HepG2 (cell line): Measurements from ENCODE around the gene MTHFD1. TPM values are rescaled to one million over a fixed set of nuclear protein-coding genes. Genes with fewer than 3 reads are reported as not detected.
A peak's percentile ranks its signal among the peaks of the same experiment; 100 is the strongest.

Source experiments
- AHDC1 ChIP-seq: sonication (generic); formaldehyde crosslinking; IDR thresholded peaks from 2 replicates; pipeline ENCODE4 v1.5.1; 2020; ENCODE audit warnings: mild to moderate bottlenecking, missing genetic modification reagents, borderline replicate concordance
- BORCS8-MEF2B ChIP-seq: sonication (generic); formaldehyde crosslinking; IDR thresholded peaks from 2 replicates; pipeline ENCODE4 v1.8.0; 2022; ENCODE audit warnings: mild to moderate bottlenecking, missing genetic modification reagents
- IRF1 ChIP-seq: sonication (generic); formaldehyde crosslinking; IDR thresholded peaks from 2 replicates; pipeline ENCODE4 v1.4.0; 2020; ENCODE audit warnings: low read depth, mild to moderate bottlenecking, missing genetic modification reagents
- KDM5A ChIP-seq: fragments of 200-600 bp; sonication (generic); IDR thresholded peaks from 2 replicates; pipeline ENCODE4 v1.7.0; 2018; ENCODE audit warnings: antibody characterized with exemption, mild to moderate bottlenecking, low read length, borderline replicate concordance
- KLF16 ChIP-seq, 2 experiments: sonication (generic) in 1 of 2; formaldehyde crosslinking in 1 of 2; IDR thresholded peaks; 2 replicates each; pipeline versions ENCODE4 v1.6.1 to v1.8.0; 2016 to 2023; ENCODE audit warnings: missing genetic modification reagents in 2 of 2, missing compliant biosample characterization in 1 of 2
- MEIS1 ChIP-seq: sonication (generic); formaldehyde crosslinking; IDR thresholded peaks from 2 replicates; pipeline ENCODE4 v1.9.0; 2021; ENCODE audit warnings: mild to moderate bottlenecking, missing genetic modification reagents, moderate library complexity, borderline replicate concordance
- NCOA1 ChIP-seq: sonication (generic); formaldehyde crosslinking; IDR thresholded peaks from 2 replicates; pipeline ENCODE4 v1.9.0; 2021; ENCODE audit warnings: missing genetic modification reagents
- POGZ ChIP-seq: sonication (generic); formaldehyde crosslinking; IDR thresholded peaks from 2 replicates; pipeline ENCODE4 v1.4.0; 2020; ENCODE audit warnings: mild to moderate bottlenecking, missing genetic modification reagents
- PRMT3 ChIP-seq: sonication (generic); formaldehyde crosslinking; IDR thresholded peaks from 2 replicates; pipeline ENCODE4 v1.8.1; 2022; ENCODE audit warnings: low read depth, mild to moderate bottlenecking, moderate library complexity, missing genetic modification reagents, borderline replicate concordance
- RNF2 ChIP-seq: fragments of 450-650 bp; conservative IDR thresholded peaks from 2 replicates; pipeline ENCODE4 v1.6.1; 2016; ENCODE audit warnings: low read depth
- SNAPC5 ChIP-seq: sonication (generic); formaldehyde crosslinking; IDR thresholded peaks from 2 replicates; pipeline ENCODE4 v1.8.1; 2023; ENCODE audit warnings: mild to moderate bottlenecking, missing genetic modification reagents, borderline replicate concordance
- SPEN ChIP-seq: sonication (generic); formaldehyde crosslinking; IDR thresholded peaks from 2 replicates; pipeline ENCODE4 v1.5.1; 2020; ENCODE audit warnings: low read depth, mild to moderate bottlenecking, missing genetic modification reagents
- SUZ12 ChIP-seq: fragments of 150-350 bp; IDR thresholded peaks from 2 replicates; pipeline ENCODE4 v1.6.1; 2014; ENCODE audit warnings: low read depth, low read length
- THAP11 ChIP-seq: IDR thresholded peaks from 2 replicates; pipeline ENCODE4 v1.6.1; 2016; ENCODE audit warnings: missing biosample characterization, missing genetic modification reagents
- ZBTB38 ChIP-seq: sonication (generic); formaldehyde crosslinking; IDR thresholded peaks from 2 replicates; pipeline ENCODE4 v1.5.1; 2020; ENCODE audit warnings: mild to moderate bottlenecking, missing genetic modification reagents
- ZNF136 ChIP-seq: sonication (generic); formaldehyde crosslinking; IDR thresholded peaks from 2 replicates; pipeline ENCODE4 v1.8.1; 2022; ENCODE audit warnings: low read depth, mild to moderate bottlenecking, moderate library complexity, missing genetic modification reagents
- ZNF143 ChIP-seq: sonication (generic); formaldehyde crosslinking; IDR thresholded peaks from 2 replicates; pipeline ENCODE4 v1.4.0; 2020; ENCODE audit warnings: missing genetic modification reagents
- ZNF160 ChIP-seq: sonication (generic); formaldehyde crosslinking; IDR thresholded peaks from 2 replicates; pipeline ENCODE4 v1.8.0; 2022; ENCODE audit warnings: mild to moderate bottlenecking, inconsistent platforms, missing genetic modification reagents
- ZNF331 ChIP-seq: sonication (generic); formaldehyde crosslinking; IDR thresholded peaks from 2 replicates; pipeline ENCODE4 v1.4.0; 2020; ENCODE audit warnings: missing genetic modification reagents
- ZNF44 ChIP-seq: sonication (generic); formaldehyde crosslinking; IDR thresholded peaks from 2 replicates; pipeline ENCODE4 v1.5.1; 2020; ENCODE audit warnings: mild to moderate bottlenecking, missing genetic modification reagents
- ZNF556 ChIP-seq: sonication (generic); formaldehyde crosslinking; IDR thresholded peaks from 2 replicates; pipeline ENCODE4 v1.4.0; 2020; ENCODE audit warnings: mild to moderate bottlenecking, missing genetic modification reagents, borderline replicate concordance
- ZNF850 ChIP-seq: sonication (generic); formaldehyde crosslinking; conservative IDR thresholded peaks from 2 replicates; pipeline ENCODE4 v1.9.0; 2021; ENCODE audit warnings: mild to moderate bottlenecking, missing genetic modification reagents
- polyA plus RNA-seq, 8 experiments: library from polyadenylated mRNA; depleted of rRNA in 3 of 8; stranded (reverse) in 7 of 8; unstranded in 1 of 8; fragments of >200 nt; fragmentation: Illumina TruSeq in 4 of 8; extraction: Trizol in 4 of 8; gene quantifications; 2 replicates each; pipeline versions ENCODE4 v1.2.1 to v1.2.3, GENCODE V29; 2011 to 2016; ENCODE audit warnings: low read depth in 4 of 8, missing spikeins in 1 of 8, mixed read lengths in 1 of 8; ENCODE audit not compliant: insufficient read depth in 1 of 8
- total RNA-seq, 5 experiments: library from RNA; depleted of rRNA; stranded (reverse); fragments of >200 nt; fragmentation: Illumina TruSeq; extraction: Trizol; gene quantifications; 2 replicates each; pipeline ENCODE4 v1.2.3, GENCODE V29; 2016; ENCODE audit warnings: low read depth in 1 of 5
- TF ChIP-seq, protein P1 (sequence below): sonication (generic); formaldehyde crosslinking; IDR thresholded peaks from 2 replicates; pipeline ENCODE4 v1.9.0; 2021; ENCODE audit warnings: missing genetic modification reagents, mild to moderate bottlenecking, borderline replicate concordance

The MTHFD1 gene
- total and polyA plus RNA-seq, 2 of the 13 experiments (the other 11 are each of a cell fraction or from before 2014, with no cell fraction given) = 31.0 to 106 TPM

GRCh38 chr14:64502887-64503433 is 114.8 kb downstream of the MTHFD1 start (continued):
- TF ChIP-seq, protein P1, sequence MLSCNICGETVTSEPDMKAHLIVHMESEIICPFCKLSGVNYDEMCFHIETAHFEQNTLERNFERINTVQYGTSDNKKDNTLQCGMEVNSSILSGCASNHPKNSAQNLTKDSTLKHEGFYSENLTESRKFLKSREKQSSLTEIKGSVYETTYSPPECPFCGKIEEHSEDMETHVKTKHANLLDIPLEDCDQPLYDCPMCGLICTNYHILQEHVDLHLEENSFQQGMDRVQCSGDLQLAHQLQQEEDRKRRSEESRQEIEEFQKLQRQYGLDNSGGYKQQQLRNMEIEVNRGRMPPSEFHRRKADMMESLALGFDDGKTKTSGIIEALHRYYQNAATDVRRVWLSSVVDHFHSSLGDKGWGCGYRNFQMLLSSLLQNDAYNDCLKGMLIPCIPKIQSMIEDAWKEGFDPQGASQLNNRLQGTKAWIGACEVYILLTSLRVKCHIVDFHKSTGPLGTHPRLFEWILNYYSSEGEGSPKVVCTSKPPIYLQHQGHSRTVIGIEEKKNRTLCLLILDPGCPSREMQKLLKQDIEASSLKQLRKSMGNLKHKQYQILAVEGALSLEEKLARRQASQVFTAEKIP = no peak
- TF ChIP-seq ZNF143 (CRISPR knock-in tag) (no peak), RNF2 (no peak), SNAPC5 (no peak), KLF16 (CRISPR knock-in tag; IDR thresholded peaks at IDR 0.05) (no peak; a peak in 1 of 4 replicates), THAP11 (no peak), SUZ12 (no peak), POGZ (CRISPR knock-in tag) (no peak), ZBTB38 (no peak), ZNF331 (no peak), ZNF160 (CRISPR knock-in tag) (no peak), NCOA1 (no peak), BORCS8-MEF2B (CRISPR knock-in tag) (no peak), ZNF556 (CRISPR knock-in tag) (no peak), SPEN (CRISPR knock-in tag) (no peak), KDM5A (peak; percentile 29; the same call in 1 of the 2 replicates), IRF1 (CRISPR knock-in tag) (no peak), ZNF44 (CRISPR knock-in tag) (0 out of 2 replicates have a peak, but pooled peaks have one; percentile 25), ZNF850 (0 out of 2 replicates have a peak, but pooled peaks have one; percentile 21), MEIS1 (CRISPR knock-in tag) (0 out of 2 replicates have a peak, but pooled peaks have one; percentile 13), PRMT3 (CRISPR knock-in tag) (no peak), ZNF136 (CRISPR knock-in tag) (0 out of 2 replicates have a peak, but pooled peaks have one; percentile 39), AHDC1 (peak; percentile 46; the same call in 1 of the 2 replicates)
